Measurements from ENCODE around the gene EFHC1.
A peak's percentile ranks its signal among the peaks of the same experiment; 100 is the strongest.
"Not testable (repeated sequence)": the region's sequence is repeated elsewhere in the genome, so short reads cannot be mapped to it uniquely, and the experiment has no call there.

Gene EFHC1

GRCh38 chr6:52457096-52457495 is 37.0 kb downstream of the EFHC1 start:
- Histone ChIP-seq H3K9me3 (ENCODE audit: control insufficient read depth, low read length) (no peaks in the 10 kb centered on the region), H3K9ac (ENCODE audit: low read length) (no peak overlapping the region), H3K4me1 (ENCODE audit: control insufficient read depth, insufficient read depth, low read length) (no peaks in the 10 kb centered on the region), H3K27me3 (replicated peaks; ENCODE audit: control insufficient read depth, insufficient read depth, low read length) (no peaks in the 10 kb centered on the region), H3K4me3 (ENCODE audit: low read length) (no peak overlapping the region), H3K36me3 (ENCODE audit: control insufficient read depth, insufficient read depth, low read length, severe bottlenecking) (peaks cover 3% of the 10 kb centered on the region)
- no peak for DNase-seq (ENCODE audit: low read depth)

GRCh38 chr6:52461194-52461593 is 41.1 kb downstream of the EFHC1 start:
- H3K4me3 ChIP-seq (ENCODE audit: low read length); H3K9ac ChIP-seq (ENCODE audit: low read length); DNase-seq (ENCODE audit: low read depth); H3K9me3 ChIP-seq (ENCODE audit: control insufficient read depth, low read length); H3K27me3 ChIP-seq (replicated peaks; ENCODE audit: control insufficient read depth, insufficient read depth, low read length); H3K4me1 ChIP-seq (ENCODE audit: control insufficient read depth, insufficient read depth, low read length); H3K36me3 ChIP-seq (ENCODE audit: control insufficient read depth, insufficient read depth, low read length, severe bottlenecking): not testable (repeated sequence)

- no peak for DNase-seq (ENCODE audit: low read depth)
- Histone ChIP-seq H3K4me1 (ENCODE audit: control insufficient read depth, insufficient read depth, low read length) (peaks cover 15% of the 10 kb centered on the region), H3K4me3 (ENCODE audit: low read length) (no peak overlapping the region), H3K36me3 (ENCODE audit: control insufficient read depth, insufficient read depth, low read length, severe bottlenecking) (no peaks in the 10 kb centered on the region), H3K27me3 (replicated peaks; ENCODE audit: control insufficient read depth, insufficient read depth, low read length) (no peaks in the 10 kb centered on the region), H3K9ac (ENCODE audit: low read length) (no peak overlapping the region), H3K9me3 (ENCODE audit: control insufficient read depth, low read length) (no peaks in the 10 kb centered on the region)
Measured at GRCh38 chr6:52474173-52474572, 54.0 kb downstream of the EFHC1 start.

- Histone ChIP-seq H3K36me3 (ENCODE audit: control insufficient read depth, insufficient read depth, low read length, severe bottlenecking) (no peaks in the 10 kb centered on the region), H3K27me3 (replicated peaks; ENCODE audit: control insufficient read depth, insufficient read depth, low read length) (no peaks in the 10 kb centered on the region)
- peak; percentile 30 for DNase-seq (ENCODE audit: low read depth)
Measured at GRCh38 chr6:52475307-52475706, 55.2 kb downstream of the EFHC1 start.

GRCh38 chr6:52482903-52483670 is 62.9 kb downstream of the EFHC1 start:
- H3K27me3 ChIP-seq (replicated peaks; ENCODE audit: control insufficient read depth, insufficient read depth, low read length), result no peaks in the 10 kb centered on the region
- H3K9ac ChIP-seq (ENCODE audit: low read length), result no peak overlapping the region
- H3K36me3 ChIP-seq (ENCODE audit: control insufficient read depth, insufficient read depth, low read length, severe bottlenecking), result no peaks in the 10 kb centered on the region
- no peak for DNase-seq (ENCODE audit: low read depth)
- H3K4me3 ChIP-seq (ENCODE audit: low read length), result no peak overlapping the region
- H3K9me3 ChIP-seq (ENCODE audit: control insufficient read depth, low read length), result no peaks in the 10 kb centered on the region
- H3K4me1 ChIP-seq (ENCODE audit: control insufficient read depth, insufficient read depth, low read length), result no peaks in the 10 kb centered on the region

More at GRCh38 chr6:52475307-52475706, 55.2 kb downstream of the EFHC1 start:
- H3K9ac ChIP-seq (ENCODE audit: low read length), result no peak overlapping the region
- peaks cover 7% of the 10 kb centered on the region for H3K4me1 ChIP-seq (ENCODE audit: control insufficient read depth, insufficient read depth, low read length)
- H3K4me3 ChIP-seq (ENCODE audit: low read length), result no peak overlapping the region
- H3K9me3 ChIP-seq (ENCODE audit: control insufficient read depth, low read length), result no peaks in the 10 kb centered on the region

GRCh38 chr6:52483671-52484003 is 63.5 kb downstream of the EFHC1 start:
- no peak for DNase-seq (ENCODE audit: low read depth)

GRCh38 chr6:52489881-52490280 is 69.7 kb downstream of the EFHC1 start:
- Histone ChIP-seq H3K27me3 (replicated peaks; ENCODE audit: control insufficient read depth, insufficient read depth, low read length) (no peaks in the 10 kb centered on the region), H3K4me3 (ENCODE audit: low read length) (no peak overlapping the region), H3K36me3 (ENCODE audit: control insufficient read depth, insufficient read depth, low read length, severe bottlenecking) (peaks cover 3% of the 10 kb centered on the region), H3K9ac (ENCODE audit: low read length) (no peak overlapping the region), H3K4me1 (ENCODE audit: control insufficient read depth, insufficient read depth, low read length) (peaks cover 20% of the 10 kb centered on the region), H3K9me3 (ENCODE audit: control insufficient read depth, low read length) (no peaks in the 10 kb centered on the region)
- DNase-seq (ENCODE audit: low read depth), result no peak

More at GRCh38 chr6:52483671-52484003, 63.5 kb downstream of the EFHC1 start:
- Histone ChIP-seq H3K27me3 (replicated peaks; ENCODE audit: control insufficient read depth, insufficient read depth, low read length) (no peaks in the 10 kb centered on the region), H3K9me3 (ENCODE audit: control insufficient read depth, low read length) (no peaks in the 10 kb centered on the region), H3K36me3 (ENCODE audit: control insufficient read depth, insufficient read depth, low read length, severe bottlenecking) (no peaks in the 10 kb centered on the region), H3K4me1 (ENCODE audit: control insufficient read depth, insufficient read depth, low read length) (no peaks in the 10 kb centered on the region), H3K4me3 (ENCODE audit: low read length) (no peak overlapping the region), H3K9ac (ENCODE audit: low read length) (no peak overlapping the region)

- no peak for DNase-seq (ENCODE audit: low read depth)
- no peaks in the 10 kb centered on the region for H3K27me3 ChIP-seq (replicated peaks; ENCODE audit: control insufficient read depth, insufficient read depth, low read length)
- H3K4me1 ChIP-seq (ENCODE audit: control insufficient read depth, insufficient read depth, low read length), result peaks cover 20% of the 10 kb centered on the region
- H3K9ac ChIP-seq (ENCODE audit: low read length), result peak overlapping the region; percentile 39
- H3K36me3 ChIP-seq (ENCODE audit: control insufficient read depth, insufficient read depth, low read length, severe bottlenecking), result peaks cover 5% of the 10 kb centered on the region
- H3K9me3 ChIP-seq (ENCODE audit: control insufficient read depth, low read length), result no peaks in the 10 kb centered on the region
- peak overlapping the region; percentile 23 for H3K4me3 ChIP-seq (ENCODE audit: low read length)
Measured at GRCh38 chr6:52491203-52492069, 71.3 kb downstream of the EFHC1 start.

GRCh38 chr6:52493669-52494068 is 73.5 kb downstream of the EFHC1 start:
- Histone ChIP-seq H3K9ac (ENCODE audit: low read length) (no peak overlapping the region), H3K4me1 (ENCODE audit: control insufficient read depth, insufficient read depth, low read length) (peaks cover 23% of the 10 kb centered on the region), H3K4me3 (ENCODE audit: low read length) (no peak overlapping the region), H3K9me3 (ENCODE audit: control insufficient read depth, low read length) (no peaks in the 10 kb centered on the region), H3K36me3 (ENCODE audit: control insufficient read depth, insufficient read depth, low read length, severe bottlenecking) (peaks cover 5% of the 10 kb centered on the region), H3K27me3 (replicated peaks; ENCODE audit: control insufficient read depth, insufficient read depth, low read length) (no peaks in the 10 kb centered on the region)
- peak; percentile 59 for DNase-seq (ENCODE audit: low read depth)

- Histone ChIP-seq H3K27me3 (replicated peaks; ENCODE audit: control insufficient read depth, insufficient read depth, low read length) (no peaks in the 10 kb centered on the region), H3K36me3 (ENCODE audit: control insufficient read depth, insufficient read depth, low read length, severe bottlenecking) (peaks cover 5% of the 10 kb centered on the region), H3K9me3 (ENCODE audit: control insufficient read depth, low read length) (no peaks in the 10 kb centered on the region), H3K9ac (ENCODE audit: low read length) (no peak overlapping the region), H3K4me3 (ENCODE audit: low read length) (no peak overlapping the region), H3K4me1 (ENCODE audit: control insufficient read depth, insufficient read depth, low read length) (peaks cover 31% of the 10 kb centered on the region)
- DNase-seq (ENCODE audit: low read depth), result no peak
Measured at GRCh38 chr6:52494298-52495072, 74.3 kb downstream of the EFHC1 start.

- no peak for DNase-seq (ENCODE audit: low read depth)
- no peak overlapping the region for H3K4me3 ChIP-seq (ENCODE audit: low read length)
- H3K36me3 ChIP-seq (ENCODE audit: control insufficient read depth, insufficient read depth, low read length, severe bottlenecking), result peaks cover 11% of the 10 kb centered on the region
- H3K9ac ChIP-seq (ENCODE audit: low read length), result no peak overlapping the region
- H3K9me3 ChIP-seq (ENCODE audit: control insufficient read depth, low read length), result no peaks in the 10 kb centered on the region
- H3K27me3 ChIP-seq (replicated peaks; ENCODE audit: control insufficient read depth, insufficient read depth, low read length), result no peaks in the 10 kb centered on the region
- H3K4me1 ChIP-seq (ENCODE audit: control insufficient read depth, insufficient read depth, low read length), result peaks cover 44% of the 10 kb centered on the region
Measured at GRCh38 chr6:52495922-52496321, 75.8 kb downstream of the EFHC1 start.
